Femur (tissue), 1 donor: Measurements from ENCODE around the gene SND1.

Experiments used
- DNase-seq: peaks from one replicate; pipeline ENCODE4 v3.0.0-alpha.2; 2017

SND1 gene

DNA sequence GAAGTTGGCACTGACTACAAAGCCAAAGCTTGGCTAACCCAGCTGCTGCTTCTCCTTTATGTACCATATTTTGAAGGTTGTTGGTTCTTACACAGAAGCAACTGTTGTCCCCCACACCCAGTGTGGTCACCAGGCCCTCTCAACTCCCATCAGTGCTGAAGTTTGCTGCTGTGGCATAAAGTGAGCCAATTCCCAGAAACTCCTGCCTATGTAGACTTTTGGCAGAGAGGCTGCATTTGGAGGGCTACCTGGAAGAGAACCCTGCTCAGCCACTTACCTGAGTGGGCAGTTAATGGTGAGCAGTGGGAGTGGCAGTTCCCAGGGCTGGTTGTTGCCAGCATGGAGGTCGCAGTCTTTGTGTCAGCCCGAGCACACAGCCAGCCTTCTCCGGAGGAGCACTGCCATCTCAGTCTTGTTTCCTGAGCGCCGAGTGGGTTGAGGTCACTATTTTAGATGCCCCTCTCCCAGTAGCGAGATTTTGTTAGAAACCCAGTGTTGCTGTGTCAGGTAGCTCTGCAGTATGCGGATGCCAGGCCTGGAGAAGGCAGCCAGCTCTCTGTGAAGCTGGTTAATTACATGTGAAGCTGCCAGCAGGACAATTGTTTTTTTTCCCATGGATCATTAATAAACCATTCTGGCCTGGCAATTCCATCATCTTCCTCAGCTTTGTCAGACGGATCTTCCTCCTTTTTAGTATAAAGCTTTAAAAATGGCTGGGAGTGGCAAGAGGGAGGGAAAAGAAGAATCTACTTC lies 354.7 kb downstream of the SND1 start:
- no peak for DNase-seq

DNA sequence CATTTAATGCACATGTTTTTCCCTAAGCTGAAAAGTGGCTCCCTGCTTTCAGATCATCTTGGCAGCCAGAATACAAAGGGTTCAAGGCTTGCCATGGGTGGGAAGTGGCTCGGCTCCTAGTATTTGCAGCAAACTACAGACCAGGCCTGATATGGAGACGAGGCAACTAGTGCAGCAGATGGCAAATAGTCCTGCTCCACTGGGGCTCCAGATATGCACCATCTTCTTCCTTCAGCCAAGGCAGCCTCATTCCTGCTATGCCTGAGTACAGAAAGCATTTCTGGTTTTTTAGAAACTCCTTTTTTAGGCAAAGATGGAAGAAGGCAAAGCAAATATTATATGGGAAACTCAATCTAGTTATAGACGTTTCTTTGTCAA lies 355.3 kb downstream of the SND1 start:
- no peak for DNase-seq

DNA sequence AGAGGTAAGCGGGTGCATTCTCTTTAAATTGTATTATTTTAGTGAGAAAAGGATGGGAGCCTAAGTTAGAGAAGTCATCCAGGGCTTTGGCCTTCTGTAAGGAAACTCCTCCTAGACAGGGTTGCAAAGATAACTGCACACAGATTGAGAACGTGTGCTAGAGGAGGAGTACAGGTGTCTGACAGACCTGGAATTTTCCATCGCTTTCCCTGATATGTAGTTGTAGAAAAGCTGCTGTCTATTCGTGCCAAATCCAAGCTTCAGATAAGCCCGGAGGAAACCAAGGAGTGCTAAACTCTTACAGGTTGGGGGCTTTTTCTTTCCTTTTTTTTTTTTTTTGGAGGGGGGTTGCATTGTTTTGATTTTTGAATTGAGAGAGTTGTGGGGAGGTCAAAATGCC lies 356.1 kb downstream of the SND1 start:
- no peak for DNase-seq

DNA sequence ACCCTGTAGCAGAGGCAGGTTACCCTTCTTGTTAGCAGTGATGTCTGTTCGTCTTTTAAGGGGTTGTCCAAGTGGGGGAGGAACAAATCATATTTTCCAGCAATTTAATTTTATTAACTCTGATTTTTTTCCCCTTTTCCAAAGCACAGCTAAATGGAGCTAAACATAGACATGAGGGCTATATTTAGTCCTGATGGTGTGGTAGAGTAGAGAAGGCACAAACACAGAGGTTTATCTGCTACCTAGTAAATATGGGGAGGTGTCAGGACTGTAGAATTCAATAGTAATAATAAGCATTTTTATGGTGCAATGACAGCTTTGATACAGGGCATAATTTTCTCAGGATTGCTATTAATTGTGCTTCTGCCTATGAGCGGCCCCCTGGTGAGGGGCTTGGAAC lies 356.8 kb downstream of the SND1 start:
- no peak for DNase-seq

DNA sequence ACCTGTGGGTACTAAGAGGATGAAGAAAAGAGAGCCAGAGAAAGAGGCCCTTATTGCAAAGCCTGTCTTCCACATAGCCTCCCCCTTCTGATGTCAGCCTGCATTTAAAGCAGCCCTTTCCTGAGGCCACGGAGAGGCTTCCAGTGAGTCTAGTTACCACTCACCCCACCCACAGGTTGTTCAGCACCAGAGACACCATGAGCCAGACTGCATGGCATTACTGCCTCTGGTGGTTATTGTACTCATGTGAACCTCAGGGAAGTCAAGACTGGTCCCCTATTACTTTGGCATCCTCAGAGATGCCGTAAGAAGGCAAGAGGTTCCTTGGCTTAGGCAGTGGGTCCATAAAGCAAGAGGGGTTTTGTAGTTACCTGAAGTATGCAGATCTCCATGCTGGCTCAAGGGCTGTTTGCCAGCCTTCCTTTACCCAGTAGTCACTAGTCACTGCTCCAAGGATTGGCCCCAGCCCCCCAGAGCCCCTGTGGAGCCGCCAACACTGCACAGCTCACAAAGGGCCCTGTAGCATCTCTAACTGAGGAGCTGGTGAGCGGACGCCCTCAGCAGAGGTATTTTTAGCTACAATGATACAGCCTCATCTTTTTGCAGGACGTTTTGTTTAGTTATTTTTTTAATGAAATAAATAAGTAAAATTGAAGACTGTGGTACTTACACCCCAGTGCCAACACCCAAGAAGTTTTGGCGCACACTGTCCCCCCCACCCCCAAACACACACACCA lies 358.6 kb downstream of the SND1 start:
- no peak for DNase-seq

DNA sequence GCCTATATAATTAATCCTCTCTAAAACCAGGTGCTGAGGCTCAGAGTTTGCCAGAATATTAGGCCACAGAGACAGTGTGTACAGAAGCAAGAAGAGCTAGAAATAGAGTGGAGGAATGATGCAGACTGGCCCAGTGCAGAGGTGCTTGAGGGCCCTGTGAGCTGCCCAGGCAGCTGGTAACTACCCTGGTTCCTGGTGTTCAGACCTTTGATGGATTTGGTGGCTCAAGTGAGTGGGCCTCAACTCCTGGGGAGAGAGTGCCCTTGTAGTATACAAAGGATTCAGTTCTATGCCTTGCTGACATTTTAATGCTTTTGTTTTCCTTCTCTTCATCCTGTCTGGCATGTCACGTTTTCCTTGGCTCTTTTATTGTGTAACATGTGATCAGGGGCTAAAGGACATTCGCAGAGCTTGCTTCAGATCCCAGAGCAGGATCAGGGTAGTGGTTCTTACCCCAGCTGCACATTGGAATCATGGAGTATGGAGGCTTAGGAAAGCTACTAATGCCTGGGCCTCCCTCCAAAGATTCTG lies 359.2 kb downstream of the SND1 start:
- DNase-seq, result no peak

DNA sequence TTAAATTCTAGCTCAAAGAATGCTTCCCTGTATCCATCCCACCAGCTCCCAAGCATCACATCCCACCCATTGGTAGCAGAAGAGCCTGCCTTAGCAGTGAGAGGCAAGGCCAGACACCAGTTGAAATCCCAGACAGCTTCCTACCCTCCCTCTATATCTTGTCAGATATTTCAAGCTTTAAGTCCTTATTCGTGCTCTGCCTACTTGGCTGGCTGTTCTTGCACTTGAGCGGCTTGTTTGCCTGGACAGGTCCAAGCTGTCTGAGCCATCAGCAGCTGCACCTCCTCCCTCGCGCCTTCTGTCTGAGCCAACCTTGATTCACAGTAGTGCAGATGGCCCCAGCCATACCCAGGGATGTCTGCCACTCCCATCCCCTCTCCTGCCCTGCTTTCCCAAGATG lies 362.8 kb downstream of the SND1 start:
- no peak for DNase-seq

DNA sequence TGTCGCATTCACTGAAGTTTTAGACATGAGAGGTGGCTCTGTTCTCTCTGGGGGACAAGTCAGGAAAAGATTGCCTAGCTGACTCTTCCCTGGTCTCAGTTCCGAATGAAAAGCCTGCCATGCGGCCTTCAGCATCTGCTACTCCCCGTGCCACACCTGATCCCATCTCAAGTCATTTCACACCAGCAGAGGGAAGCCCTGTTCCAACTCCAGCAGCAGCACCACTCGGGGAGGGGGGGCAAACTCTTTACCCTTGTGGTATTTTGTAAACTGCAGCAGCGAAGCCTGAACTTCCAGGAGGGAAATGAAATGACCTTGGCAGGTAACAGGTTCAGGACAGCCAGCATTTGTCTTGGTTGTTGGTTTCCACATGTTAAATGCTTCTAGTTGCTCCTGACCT lies 365.5 kb downstream of the SND1 start:
- no peak for DNase-seq

DNA sequence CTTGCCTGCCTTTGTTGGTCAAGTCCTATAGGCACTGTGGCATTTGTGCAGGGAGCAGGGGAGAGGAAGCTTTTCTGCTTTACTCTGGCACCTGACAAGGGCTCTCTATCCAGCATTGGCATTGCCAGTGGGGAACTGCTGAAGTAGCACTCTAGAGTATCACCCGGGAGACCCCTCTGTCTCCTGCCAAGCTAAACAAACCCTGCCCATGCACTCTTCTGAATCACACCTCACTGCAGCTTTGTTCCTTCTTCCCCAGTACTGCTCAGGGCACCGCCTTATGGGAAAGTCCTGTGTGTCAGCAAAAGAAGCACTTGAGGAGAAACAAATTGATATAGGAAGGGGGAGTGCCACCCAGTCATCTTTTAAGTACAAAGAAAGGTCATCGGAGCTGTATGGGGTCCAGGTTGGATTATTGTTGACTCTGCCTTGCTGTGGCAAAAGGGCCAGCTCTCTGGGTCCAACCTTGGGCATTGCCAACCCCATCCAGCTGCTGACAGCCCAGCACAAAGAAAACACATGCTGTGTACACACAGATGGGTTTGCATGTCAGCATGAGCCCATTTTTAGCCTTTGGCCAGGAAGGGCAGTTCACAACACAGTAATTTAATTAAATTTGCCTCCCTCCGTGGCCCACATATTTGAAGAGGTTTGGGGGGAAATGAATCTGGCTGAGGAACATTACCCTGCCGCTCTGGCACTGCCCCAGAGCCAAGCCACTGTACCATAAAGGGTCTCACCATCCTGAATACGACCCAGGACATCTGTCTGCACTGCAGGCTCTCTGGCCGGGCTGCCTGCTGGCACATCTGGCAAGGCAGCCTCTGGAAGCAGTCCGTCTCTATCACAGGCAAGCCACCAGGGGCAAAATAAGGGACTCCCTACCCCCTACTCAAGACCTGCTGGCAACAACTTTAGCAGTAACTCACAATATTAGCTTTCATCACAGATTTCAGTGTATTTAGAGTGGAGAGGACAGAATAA lies 366.2 kb downstream of the SND1 start:
- no peak for DNase-seq

DNA sequence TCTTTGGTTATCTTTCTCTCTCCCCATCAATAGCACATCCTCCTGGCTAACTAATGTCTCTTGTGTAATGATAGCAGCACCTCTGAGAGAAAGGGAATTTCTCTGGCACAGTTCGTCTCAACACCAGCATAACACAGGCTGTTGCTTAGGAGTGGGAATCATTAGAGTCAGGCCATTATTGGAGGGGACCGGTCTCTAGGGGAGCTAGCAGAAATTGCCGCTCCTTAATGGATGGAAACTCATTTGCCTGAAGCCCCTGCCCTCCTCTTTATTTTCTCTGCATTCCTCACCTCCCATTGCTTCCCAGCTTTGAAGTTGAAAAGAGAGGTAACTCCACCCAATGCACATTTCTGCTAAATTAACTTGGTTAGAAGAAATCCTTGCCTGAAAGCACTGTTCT lies 367.3 kb downstream of the SND1 start:
- DNase-seq, result no peak

DNA sequence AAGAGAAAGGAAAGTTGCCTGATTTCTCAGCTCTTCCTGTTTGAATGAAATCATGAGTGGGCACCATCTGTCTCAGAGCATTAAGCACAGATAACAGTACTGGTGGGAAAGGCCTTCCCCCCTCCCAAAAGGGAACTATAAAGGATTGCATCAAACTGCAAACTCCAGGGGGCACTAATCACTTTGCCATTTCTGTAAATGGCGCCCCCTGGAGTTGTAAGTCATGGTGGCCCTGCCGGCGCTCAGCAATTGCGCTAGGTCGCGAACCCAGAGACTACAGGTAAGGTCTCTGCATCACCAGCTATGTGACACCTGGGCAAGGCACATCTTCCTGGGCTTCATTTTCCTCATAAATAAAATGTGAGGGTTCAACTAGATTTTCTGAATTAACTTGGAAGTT lies 368.2 kb downstream of the SND1 start:
- no peak for DNase-seq

DNA sequence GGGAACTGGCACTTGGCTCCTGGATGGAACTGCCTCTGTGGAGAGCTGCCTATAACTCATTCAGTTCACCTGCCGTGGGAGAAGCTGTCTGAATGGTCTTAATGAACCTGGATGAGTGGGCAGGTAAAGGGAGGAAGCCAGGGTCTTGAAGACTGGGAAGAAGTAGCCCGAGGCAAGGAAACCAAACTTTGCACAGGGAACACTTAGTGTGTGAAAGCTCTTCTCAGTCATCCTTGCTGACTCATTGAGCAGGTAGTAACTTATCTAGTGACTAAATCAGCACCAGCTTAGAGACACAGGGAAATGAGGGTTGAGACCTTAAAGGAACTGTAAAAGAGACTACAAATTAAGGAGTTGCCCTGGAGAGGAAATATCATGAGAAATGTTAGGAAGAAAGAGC lies 369.4 kb downstream of the SND1 start:
- DNase-seq, result no peak

DNA sequence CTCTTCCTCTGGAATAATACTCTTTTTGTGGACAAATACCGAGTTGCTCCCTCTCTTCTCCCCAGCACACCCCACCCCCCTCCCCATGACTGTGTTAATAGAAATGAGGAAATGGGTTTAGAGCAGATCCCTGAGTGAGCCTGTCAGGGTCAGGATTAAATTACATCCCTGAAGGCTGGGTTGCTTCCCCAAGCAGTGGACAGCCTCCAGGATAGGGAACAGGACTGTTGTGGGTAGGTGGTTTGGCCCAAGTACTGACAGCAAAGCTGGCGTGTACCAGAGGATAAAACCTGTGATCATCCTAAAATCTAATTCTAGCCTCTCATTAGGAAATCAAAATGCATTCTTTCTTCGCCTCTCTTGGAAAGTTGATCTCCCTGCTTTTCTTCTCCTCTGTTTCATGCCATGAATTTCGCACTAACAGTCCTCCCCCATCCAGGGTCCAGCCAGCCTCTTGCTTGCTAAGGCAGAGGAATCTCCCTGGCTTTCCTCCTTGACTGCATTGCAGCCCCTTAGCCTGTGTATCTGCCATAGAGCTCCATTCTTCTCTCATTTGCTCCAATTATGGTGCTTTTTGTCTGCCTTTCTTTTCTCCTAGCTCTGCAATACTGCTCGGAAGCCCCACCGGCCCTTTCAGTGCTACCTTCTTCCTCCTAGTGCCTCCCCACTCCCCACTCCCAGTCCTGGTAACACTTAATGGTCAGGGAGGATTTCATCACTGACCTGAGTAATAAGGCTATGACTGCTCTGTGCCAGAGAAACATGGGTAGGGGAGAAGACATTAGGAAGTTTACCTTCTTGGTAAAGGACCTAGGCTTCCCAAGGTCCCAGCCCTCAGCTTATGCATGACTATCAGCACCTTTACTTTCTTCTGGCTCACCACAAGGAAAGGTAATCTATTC lies 370.9 kb downstream of the SND1 start:
- DNase-seq, result peak; percentile 40

DNA sequence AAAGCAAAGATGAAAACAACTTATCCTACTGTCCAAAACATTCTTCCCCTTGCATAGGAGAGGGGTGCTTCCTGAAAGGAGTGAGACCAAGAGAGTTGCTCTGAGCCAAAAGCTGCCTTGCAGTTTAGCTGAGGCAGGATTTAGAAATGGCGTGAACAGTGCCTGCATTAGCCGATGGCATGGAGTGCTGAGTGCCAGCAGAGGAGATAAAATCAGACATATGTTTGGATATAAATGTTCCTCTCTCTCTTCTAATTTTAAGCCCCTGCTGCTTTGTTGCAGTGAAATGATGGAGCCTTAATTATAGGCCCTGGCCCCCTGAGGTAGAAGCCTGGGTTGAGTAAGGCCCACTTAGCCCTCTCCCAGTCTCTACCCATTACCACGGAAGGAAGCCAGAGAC lies 372.2 kb downstream of the SND1 start:
- DNase-seq, result no peak

DNA sequence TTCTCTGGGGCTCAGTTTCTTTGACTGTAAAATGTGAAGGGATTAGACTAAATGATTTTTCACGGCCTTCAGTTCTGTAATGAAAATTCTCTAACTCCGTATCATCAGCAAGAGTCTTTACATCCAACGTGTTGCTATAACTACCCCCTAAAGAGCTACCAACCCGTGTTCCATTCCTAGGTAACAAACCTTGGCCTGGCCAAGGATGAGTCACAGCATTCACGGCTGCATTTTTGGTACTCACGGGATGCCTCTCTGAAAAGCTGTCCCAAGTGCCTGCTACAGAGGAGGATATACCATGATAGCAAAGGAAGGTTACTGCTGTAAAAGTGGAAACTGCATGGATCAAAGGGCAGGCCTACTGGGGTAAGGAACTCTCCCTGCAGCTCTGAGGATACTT lies 373.4 kb downstream of the SND1 start:
- no peak for DNase-seq

DNA sequence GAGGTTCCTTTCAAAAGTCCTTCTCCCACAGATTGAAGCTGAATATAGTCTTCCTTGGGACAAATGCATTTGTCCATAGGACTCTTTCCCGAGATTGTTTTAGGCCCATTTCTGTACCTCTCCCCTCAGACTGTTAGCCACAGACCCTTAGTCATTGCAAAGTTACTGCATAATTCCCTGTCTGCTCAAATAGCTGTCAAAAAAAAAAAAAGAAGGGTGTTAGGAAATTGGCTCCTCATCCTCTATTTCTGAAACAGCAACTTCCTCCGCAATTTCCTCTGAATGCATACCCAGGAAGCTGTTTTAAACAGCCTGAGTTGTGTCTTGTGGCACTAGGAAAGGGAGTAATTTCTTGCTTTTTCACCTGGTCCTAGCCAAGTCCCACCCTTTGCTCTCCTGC lies 373.8 kb downstream of the SND1 start:
- DNase-seq, result no peak

DNA sequence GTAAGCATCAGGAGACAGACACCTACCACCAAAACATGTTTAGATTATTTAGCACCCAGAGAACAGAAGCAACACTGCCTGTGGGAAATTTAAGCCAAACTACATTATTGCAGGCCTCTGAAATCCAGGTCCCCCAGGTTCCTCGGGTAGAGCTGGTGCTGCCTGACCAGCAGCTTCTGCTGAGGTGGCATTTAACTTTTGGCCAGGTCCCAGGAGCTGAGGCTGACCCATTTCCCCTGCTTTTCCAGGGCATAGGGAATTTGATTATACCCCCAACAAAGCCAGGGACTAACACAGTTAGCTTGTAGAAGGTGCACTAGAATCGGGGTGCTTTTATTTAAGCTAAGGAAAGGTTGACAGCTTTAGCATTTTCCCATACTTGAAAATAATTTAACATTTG lies 374.6 kb downstream of the SND1 start:
- no peak for DNase-seq

DNA sequence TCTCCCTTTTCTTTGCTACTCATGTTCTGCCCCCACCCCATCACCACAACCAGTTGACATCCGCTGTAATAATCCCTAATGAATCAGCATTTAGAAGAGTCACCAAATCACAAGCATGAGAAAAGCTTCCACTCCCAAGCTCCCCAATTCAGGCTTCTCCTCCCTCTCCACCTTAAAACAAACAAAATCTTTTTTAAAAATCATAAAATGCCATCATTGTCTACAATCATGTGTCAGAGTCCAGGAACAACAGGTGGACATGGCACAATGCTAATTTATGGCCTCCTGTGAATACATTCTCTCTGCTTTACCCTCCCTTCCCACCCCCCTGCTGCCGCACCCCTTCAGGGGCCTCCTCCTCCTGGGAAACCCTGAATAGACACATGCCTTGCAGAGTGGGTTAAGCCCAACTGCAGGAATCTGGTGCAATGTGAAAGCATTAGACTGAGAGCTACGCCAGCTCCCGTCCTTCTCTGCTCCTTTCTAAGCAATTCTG lies 375.5 kb downstream of the SND1 start:
- no peak for DNase-seq

DNA sequence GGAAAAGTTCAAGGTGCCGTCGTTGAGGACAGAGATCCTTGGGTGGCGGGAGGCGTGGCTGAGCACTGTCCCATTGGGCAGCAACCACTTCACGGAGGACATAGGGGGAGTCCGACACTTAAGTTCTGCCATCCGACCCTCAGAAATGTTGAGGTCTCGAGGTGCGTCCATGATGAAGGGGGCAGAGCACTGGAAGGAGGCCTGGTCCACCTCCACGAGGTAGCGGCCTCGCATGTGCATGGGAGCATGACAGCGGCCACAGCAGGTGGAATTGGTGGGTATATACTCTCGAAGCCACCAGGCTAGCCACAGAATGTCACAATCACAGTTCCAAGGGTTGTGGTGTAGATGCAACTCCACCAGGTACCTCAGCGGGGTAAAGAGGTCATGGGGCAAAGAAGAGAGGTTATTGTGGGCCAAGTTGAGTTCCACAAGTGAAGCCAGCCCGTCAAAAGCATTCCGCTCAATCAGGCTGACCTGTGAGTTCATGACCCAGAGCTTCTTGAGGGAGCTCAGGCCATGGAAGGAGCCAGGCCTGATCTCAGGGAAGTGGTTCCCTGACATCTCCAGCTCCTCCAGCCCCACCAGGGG lies 377.5 kb downstream of the SND1 start:
- no peak for DNase-seq

DNA sequence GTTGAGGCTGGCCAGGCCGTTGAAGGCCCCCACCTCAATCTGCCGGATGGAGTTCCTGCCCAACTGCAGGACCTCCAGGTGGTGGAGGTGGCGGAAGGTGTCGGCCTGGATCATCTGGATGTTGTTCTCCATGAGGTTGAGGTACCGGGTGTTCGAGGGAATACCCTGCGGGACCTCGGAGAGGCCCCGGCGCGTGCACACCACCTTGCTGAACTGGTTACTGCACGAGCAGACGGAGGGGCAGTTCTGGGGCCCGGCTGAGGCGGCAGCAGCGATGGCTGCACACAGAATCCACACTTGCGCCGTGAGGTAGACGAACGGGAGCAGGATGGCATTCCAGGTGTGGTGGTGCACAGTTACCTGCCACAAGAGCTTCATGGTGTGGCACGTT lies 378.3 kb downstream of the SND1 start:
- no peak for DNase-seq
